Progenitor cell of endocrine pancreas (in vitro differentiated cells): Measurements from ENCODE around the gene ATOSB. TPM values are rescaled to one million over a fixed set of nuclear protein-coding genes. Genes with fewer than 3 reads are reported as not detected.
A peak's percentile ranks its signal among the peaks of the same experiment; 100 is the strongest.

ENCODE experiments used
- DNase-seq: peaks from one replicate; pipeline ENCODE4 v3.0.0; 2021; ENCODE audit warnings: low spot score; ENCODE audit not compliant: unreplicated experiment
- H3K27ac Mint-ChIP-seq: 2 replicates; pipeline ENCODE4 v1.8.0; 2021; ENCODE audit warnings: mild to moderate bottlenecking, moderate library complexity, mixed read lengths
- H3K27me3 Mint-ChIP-seq: 2 replicates; pipeline ENCODE4 v1.8.0; 2021; ENCODE audit warnings: mixed read lengths
- H3K36me3 Mint-ChIP-seq: 2 replicates; pipeline ENCODE4 v1.8.0; 2022; ENCODE audit warnings: mixed read lengths; ENCODE audit not compliant: insufficient read depth
- H3K4me1 Mint-ChIP-seq: 2 replicates; pipeline ENCODE4 v1.8.0; 2021; ENCODE audit warnings: low read depth, mixed read lengths
- H3K4me3 Mint-ChIP-seq: 2 replicates; pipeline ENCODE4 v1.8.0; 2021; ENCODE audit warnings: low read depth, mild to moderate bottlenecking, moderate library complexity, mixed read lengths
- H3K9me3 Mint-ChIP-seq: 2 replicates; pipeline ENCODE4 v1.8.0; 2021; ENCODE audit warnings: low read depth, mixed read lengths
- total RNA-seq: library from RNA; stranded (reverse); gene quantifications from 2 replicates; pipeline ENCODE4 v1.2.1, GENCODE V29; 2021
- TF ChIP-seq, protein P1 (sequence below): fragments of 200-600 bp; sonication (generic); IDR thresholded peaks from one replicate; pipeline ENCODE4 v1.5.0; 2021; ENCODE audit warnings: antibody characterized with exemption, mild to moderate bottlenecking; ENCODE audit not compliant: unreplicated experiment

Gene ATOSB
- total RNA-seq, 1 donor from 2014 or later = 17.7 TPM

DNA sequence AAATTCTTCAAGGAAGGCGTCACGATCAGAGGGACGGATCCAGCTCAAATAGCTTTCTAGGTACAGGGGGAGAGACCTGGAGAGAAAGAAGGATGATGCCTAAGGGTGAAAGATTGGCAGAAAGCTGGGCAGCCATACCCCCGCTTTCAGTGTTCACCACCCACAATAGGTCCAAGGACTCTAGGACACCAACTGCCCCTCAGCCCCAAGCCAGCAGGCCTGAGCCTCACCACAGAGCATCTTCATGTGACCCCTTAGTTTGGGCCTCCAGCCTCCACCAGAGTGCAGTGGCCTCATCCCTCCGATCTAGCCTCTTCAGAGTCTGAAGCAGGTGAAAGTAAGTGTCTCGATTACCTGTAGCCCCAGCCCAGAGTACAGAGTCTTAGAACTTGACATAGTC, 41.5 kb downstream of the ATOSB start:
- Mint-ChIP-seq H3K4me3 (no peak overlapping the region), H3K27me3 (no peaks in the 10 kb centered on the region), H3K9me3 (no peaks in the 10 kb centered on the region), H3K4me1 (peaks cover 34% of the 10 kb centered on the region), H3K36me3 (peaks cover 16% of the 10 kb centered on the region), H3K27ac (peak overlapping the region; percentile 64)
- TF ChIP-seq, protein P1, sequence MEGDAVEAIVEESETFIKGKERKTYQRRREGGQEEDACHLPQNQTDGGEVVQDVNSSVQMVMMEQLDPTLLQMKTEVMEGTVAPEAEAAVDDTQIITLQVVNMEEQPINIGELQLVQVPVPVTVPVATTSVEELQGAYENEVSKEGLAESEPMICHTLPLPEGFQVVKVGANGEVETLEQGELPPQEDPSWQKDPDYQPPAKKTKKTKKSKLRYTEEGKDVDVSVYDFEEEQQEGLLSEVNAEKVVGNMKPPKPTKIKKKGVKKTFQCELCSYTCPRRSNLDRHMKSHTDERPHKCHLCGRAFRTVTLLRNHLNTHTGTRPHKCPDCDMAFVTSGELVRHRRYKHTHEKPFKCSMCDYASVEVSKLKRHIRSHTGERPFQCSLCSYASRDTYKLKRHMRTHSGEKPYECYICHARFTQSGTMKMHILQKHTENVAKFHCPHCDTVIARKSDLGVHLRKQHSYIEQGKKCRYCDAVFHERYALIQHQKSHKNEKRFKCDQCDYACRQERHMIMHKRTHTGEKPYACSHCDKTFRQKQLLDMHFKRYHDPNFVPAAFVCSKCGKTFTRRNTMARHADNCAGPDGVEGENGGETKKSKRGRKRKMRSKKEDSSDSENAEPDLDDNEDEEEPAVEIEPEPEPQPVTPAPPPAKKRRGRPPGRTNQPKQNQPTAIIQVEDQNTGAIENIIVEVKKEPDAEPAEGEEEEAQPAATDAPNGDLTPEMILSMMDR = no peak
- DNase-seq = no peak

DNA sequence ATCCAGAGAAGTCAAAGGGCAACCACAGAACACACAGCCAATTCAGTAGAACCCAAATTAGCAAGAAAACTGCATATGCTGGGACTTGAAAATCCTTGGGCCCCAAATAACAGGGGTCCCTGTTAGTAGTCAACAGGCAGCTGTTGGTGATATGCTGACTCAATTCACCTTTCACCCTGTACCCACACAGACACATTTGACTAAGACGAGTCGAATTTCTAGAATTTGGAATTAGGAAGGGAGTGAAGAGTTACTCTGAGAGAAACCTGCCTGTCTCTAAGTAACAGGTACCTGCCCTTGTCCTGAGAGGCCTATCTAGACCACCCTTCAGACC, 42.4 kb downstream of the ATOSB start:
- Mint-ChIP-seq H3K27me3 (no peaks in the 10 kb centered on the region), H3K4me3 (peak overlapping the region; percentile 93), H3K27ac (peak overlapping the region; percentile 99), H3K4me1 (peaks cover 33% of the 10 kb centered on the region), H3K9me3 (no peaks in the 10 kb centered on the region), H3K36me3 (peaks cover 16% of the 10 kb centered on the region)
- TF ChIP-seq, protein P1 = no peak
- DNase-seq = no peak

DNA sequence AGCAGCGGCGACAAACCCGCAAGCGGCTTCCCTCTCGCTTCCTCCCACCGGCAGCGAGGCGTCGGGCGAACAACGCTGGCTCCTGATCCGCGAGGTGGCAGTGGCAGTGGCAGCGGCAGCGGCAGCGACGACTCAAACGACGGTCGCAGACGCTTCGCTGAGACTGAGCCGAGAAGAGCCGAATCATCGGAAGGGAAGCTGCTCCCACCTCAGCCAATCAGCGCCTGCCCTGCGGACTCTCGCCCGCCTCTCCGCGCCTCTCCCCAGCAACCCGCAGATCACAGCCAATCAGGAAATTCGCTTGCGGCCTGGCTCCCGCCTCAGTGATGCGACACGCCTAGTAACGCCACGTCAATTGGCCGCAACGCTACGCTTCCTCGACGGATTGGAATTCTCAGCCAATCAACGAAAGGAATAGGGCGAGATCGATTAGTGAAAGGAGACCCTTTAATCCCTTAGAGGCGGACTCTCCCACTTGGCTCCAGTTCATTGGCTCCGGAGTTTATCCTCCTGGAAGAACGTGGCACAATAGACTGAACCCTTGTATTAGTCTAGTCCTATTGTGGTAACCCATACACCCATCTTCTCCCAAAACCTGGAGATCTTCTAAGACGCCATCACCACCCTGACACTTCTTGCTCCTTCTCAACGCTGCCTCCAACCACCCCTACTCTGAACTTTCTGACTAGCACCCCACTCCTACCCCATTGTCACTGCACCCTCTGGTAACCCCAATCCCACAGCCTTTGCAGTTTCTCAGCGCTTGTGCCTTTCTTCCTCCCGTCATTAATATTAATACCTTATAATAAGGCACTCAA, 43.0 kb downstream of the ATOSB start, which contains the start of gene VCP:
TSS of gene VCP (minus strand) at position 165 of the 818 bp plus-strand sequence. CDS start 272 bp downstream, outside the sequence.
- peak within 1 kb of the TSS; percentile 93 for H3K4me3 Mint-ChIP-seq
- no peaks in the 10 kb centered on the region for H3K27me3 Mint-ChIP-seq
- peak within 1 kb of the TSS; percentile 99 for H3K27ac Mint-ChIP-seq
- peaks cover 20% of the 10 kb centered on the region for H3K36me3 Mint-ChIP-seq
- peak; percentile 97 for DNase-seq
- peaks cover 30% of the 10 kb centered on the region for H3K4me1 Mint-ChIP-seq
- no peaks in the 10 kb centered on the region for H3K9me3 Mint-ChIP-seq
- TF ChIP-seq, protein P1 = no peak

DNA sequence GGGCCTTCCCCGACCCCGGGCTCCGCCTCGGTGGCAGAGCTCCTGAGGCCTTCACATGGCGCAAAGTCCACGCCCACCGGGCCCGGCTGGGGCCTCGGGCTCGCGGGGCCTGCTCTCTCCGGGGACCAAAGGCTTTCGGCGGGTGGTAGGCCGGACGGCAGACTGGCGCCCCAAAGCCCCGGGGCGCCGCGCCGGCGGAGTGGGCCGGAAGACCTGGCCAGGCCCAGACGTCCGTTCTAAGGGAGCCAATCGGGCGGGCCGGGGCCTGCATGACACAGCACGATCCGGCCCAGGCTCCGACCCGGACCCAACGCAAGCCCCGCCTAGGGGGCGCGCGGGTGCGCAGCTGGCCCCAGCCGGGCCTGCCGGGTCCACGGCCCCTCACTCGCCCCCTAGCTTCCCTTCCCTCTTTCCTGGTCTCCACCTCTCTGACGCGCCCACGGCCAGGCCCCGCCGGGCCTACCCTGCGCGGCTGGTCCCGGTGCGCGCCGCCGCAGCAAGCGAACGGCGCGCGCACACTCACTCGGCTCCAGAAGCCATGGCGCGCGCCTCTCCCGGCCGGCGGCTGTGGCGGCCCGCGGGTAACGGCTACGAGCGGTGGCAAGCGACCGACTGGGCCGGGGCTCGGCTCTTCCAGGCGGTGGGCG, 43.7 kb downstream of the ATOSB start:
- Mint-ChIP-seq H3K27me3 (no peaks in the 10 kb centered on the region), H3K27ac (peak overlapping the region; percentile 99), H3K4me1 (peaks cover 29% of the 10 kb centered on the region), H3K9me3 (no peaks in the 10 kb centered on the region), H3K36me3 (peaks cover 25% of the 10 kb centered on the region), H3K4me3 (peak overlapping the region; percentile 93)
- DNase-seq = peak; percentile 78
- TF ChIP-seq, protein P1 = peak; percentile 56

DNA sequence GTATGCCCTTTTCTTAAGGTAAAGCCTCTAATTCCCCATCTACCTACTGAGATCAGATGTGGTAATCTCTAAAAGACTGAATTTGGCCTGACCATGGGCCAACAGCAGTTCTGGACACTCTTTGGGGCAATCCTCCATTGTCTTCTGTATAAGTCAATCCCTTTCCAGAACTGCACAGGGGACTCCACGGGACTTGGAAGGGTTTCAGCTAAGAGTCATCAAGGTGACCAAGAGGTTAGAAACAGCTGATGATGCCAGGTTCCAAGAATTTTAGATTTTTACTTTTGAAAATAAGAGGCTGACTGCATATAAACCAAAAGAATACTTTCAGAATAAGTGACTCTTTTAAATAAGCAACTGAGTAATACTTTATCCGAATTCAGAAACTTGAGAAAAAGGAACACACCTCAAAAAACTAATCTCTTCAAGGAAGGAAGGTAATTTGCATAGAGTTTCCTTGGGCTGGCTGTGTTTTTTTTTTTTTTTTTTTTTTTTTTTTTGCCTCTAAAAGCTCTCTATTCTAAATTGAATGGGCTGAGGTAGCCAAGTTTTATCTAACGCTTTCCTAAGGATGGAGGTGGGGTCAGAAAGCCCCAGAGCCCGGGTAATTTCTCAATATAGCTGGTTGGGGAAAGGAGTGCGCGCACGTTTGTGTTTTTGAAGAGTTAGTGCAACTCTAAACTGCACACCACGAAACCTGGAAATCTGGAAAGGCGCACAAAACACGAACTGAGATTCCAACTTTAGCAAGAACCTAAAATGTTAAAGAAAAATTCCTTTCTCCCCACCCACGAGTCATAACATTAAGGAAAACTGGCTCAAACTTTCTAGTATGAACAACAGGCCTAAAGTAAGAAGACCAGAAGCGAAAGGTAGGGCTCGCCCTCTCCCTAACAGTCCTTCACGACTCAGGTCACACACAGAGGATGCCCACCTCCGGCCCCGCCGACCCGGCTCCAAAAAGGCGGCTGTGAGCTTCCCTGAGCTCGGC, 44.5 kb downstream of the ATOSB start:
- Mint-ChIP-seq H3K27me3 (no peaks in the 10 kb centered on the region), H3K9me3 (no peaks in the 10 kb centered on the region), H3K27ac (peak overlapping the region; percentile 96), H3K36me3 (peaks cover 29% of the 10 kb centered on the region), H3K4me3 (peak overlapping the region; percentile 93), H3K4me1 (peaks cover 29% of the 10 kb centered on the region)
- TF ChIP-seq, protein P1 = no peak
- DNase-seq = no peak
